Keratinocyte (primary cell): Measurements from ENCODE around the gene IVNS1ABP.

Experiments used
- EZH2 ChIP-seq: IDR thresholded peaks from one replicate; pipeline ENCODE4 v1.6.1; 2012; ENCODE audit warnings: inconsistent platforms, mild to moderate bottlenecking, low read length, moderate library complexity
- TF ChIP-seq, protein P1 (sequence below), 3 experiments: IDR thresholded peaks in 1 of 3; conservative IDR thresholded peaks in 1 of 3; optimal IDR thresholded peaks in 1 of 3; 2 replicates in 2 of 3; 3 replicates in 1 of 3; pipeline versions ENCODE3 to v1.5.1; 2011; ENCODE audit warnings: low read length in 3 of 3, mild to moderate bottlenecking in 3 of 3, moderate library complexity in 2 of 3, control low read depth in 1 of 3, inconsistent platforms in 1 of 3; ENCODE audit not compliant: insufficient read depth in 2 of 3; ENCODE audit errors: extremely low read depth in 1 of 3

DNA sequence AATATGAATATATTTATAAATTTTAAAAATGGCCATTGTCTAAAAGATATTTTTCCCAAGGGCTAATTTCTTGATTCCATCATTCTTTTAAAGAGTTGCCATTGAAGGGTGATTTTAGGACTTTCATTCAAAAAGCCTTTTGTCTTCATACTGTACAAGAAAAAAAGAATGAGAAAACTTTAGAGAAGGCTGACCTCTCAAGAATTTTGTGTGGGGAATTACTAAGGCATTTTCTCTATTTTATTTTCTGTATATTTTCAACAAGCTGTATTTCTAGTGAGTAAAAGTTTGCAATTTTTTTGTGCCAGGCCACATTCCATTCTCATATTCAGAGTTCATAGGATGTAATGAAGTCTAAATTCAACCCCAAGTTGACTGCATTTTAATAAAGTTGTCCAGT is 49.3 kb downstream of the IVNS1ABP start:
- TF ChIP-seq, protein P1, sequence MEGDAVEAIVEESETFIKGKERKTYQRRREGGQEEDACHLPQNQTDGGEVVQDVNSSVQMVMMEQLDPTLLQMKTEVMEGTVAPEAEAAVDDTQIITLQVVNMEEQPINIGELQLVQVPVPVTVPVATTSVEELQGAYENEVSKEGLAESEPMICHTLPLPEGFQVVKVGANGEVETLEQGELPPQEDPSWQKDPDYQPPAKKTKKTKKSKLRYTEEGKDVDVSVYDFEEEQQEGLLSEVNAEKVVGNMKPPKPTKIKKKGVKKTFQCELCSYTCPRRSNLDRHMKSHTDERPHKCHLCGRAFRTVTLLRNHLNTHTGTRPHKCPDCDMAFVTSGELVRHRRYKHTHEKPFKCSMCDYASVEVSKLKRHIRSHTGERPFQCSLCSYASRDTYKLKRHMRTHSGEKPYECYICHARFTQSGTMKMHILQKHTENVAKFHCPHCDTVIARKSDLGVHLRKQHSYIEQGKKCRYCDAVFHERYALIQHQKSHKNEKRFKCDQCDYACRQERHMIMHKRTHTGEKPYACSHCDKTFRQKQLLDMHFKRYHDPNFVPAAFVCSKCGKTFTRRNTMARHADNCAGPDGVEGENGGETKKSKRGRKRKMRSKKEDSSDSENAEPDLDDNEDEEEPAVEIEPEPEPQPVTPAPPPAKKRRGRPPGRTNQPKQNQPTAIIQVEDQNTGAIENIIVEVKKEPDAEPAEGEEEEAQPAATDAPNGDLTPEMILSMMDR (optimal IDR thresholded peaks at IDR 0.05 in 1 of 3, IDR thresholded peaks at IDR 0.05 in 1 of 3, conservative IDR thresholded peaks at IDR 0.05 in 1 of 3; ENCODE audit: extremely low read depth in 1 of 3, insufficient read depth in 2 of 3, low read length in 3 of 3), result no peak
- no peak for TF ChIP-seq EZH2
